GM10248 (cell line): ENCODE results near the gene SUFU.

Experiments used
- CTCF ChIA-PET: fragments of 300-600 bp; sonication (Branson Sonifier 250); formaldehyde crosslinking; extraction: SDS; loops from one replicate; lab custom pipeline; 2021; ENCODE audit warnings: antibody characterized with exemption; lab: Yijun Ruan, JAX
- POLR2A ChIA-PET: fragments of 350-650 bp; sonication (Branson Sonifier 250); formaldehyde crosslinking; extraction: SDS; loops from one replicate; lab custom pipeline; 2020; ENCODE audit warnings: antibody characterized with exemption; lab: Yijun Ruan, JAX
- DNase-seq: peaks from one replicate; pipeline ENCODE4 v3.0.0; 2012; ENCODE audit errors: extremely low spot score
- TF ChIP-seq, protein P1 (sequence below): IDR thresholded peaks from 2 replicates; pipeline ENCODE4 v1.5.1; 2012; ENCODE audit warnings: mild to moderate bottlenecking, low read depth; ENCODE audit errors: extremely low read depth, missing control alignments, control extremely low read depth

Gene SUFU

DNA sequence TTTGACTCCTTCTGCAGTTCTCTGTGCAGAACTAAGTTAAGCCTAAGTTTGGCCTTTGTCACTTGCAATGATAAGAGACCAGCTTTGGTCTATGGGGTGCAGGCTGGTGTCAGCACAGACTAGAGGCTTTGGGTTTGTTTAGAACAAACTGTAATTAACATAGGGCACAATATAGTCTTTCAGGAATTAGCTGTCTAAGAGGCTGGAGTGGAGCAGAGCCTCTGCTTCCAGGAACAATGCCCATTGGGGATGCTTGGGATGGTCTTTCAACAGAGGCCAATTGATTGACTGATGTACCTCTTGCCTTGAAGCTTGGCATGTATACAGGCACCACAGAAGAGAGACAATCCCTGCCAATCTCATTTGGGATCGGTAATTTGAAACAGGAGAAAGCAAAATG lies 4.7 kb downstream of the SUFU start:
- CTCF ChIA-PET: interaction anchor here (1.0 to 16.4 kb wide), 6 partner anchors 10 to 110 kb away, joined by 3 to 174 read pairs (median 4); no protein-coding TSS in a partner anchor
- DNase-seq: no peak
- TF ChIP-seq, protein P1, sequence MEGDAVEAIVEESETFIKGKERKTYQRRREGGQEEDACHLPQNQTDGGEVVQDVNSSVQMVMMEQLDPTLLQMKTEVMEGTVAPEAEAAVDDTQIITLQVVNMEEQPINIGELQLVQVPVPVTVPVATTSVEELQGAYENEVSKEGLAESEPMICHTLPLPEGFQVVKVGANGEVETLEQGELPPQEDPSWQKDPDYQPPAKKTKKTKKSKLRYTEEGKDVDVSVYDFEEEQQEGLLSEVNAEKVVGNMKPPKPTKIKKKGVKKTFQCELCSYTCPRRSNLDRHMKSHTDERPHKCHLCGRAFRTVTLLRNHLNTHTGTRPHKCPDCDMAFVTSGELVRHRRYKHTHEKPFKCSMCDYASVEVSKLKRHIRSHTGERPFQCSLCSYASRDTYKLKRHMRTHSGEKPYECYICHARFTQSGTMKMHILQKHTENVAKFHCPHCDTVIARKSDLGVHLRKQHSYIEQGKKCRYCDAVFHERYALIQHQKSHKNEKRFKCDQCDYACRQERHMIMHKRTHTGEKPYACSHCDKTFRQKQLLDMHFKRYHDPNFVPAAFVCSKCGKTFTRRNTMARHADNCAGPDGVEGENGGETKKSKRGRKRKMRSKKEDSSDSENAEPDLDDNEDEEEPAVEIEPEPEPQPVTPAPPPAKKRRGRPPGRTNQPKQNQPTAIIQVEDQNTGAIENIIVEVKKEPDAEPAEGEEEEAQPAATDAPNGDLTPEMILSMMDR: no peak
- POLR2A ChIA-PET: no interaction called here

DNA sequence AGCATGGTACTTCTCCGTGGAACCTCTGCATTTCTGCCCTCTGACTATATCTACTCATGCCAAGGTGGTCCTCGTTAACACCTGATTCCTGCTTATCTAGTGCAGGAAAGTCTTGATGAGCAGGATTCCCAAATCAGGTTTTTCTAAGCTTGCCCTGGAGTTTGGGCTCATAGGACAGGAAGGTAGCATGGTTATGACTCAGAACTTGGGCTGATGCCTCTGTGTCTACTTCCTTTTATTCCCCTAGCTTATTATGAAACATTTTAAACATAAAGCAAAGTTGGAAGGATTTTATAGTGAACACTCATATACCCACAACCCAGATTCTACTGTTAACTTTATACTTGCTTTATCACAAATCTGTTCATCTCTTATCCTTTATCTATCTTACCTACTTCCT lies 5.6 kb downstream of the SUFU start:
- CTCF ChIA-PET: interaction anchor here (0.8 to 16.4 kb wide), 7 partner anchors 9 to 110 kb away, joined by 3 to 174 read pairs (median 4); no protein-coding TSS in a partner anchor

DNA sequence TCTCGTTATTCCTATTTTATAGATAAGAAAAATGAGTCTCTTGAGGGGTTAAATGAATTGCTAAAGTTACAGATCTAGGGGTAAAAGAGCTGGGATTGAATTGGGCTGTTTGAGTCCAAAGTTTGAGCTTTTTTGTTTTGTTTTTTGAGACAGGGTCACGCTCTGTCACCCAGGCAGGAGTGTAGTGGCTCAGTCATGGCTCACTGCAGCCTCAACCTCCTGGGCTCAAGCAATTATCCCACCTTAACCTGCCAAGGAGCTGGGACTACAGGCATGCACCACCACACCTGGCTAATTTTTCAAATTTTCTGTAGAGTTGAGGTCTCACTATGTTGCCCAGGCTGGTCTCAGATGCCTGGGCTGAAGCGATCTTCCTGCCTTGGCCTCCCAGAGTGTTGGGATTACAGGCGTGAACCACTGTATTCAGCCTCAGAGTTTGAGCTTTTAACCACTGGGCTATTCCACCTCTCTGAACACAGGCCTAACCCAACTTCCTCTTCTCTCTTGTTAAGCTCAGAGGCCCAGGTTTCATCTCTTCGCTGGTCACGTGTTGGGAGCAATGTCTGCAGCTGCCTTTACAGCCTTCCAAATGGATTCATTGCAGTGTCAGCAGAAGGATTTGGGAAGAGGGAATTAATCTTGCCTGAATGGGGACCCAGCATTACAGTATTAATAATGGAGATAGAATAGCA lies 8.0 kb downstream of the SUFU start:
- ChIA-PET CTCF (interaction anchor here (0.7 to 16.4 kb wide), 12 partner anchors 8 to 283 kb away, joined by 3 to 174 read pairs (median 4); partner anchors contain the start of genes ACTR1A and SUFU), POLR2A (interaction anchor here (0.5 to 1.0 kb wide), 2 partner anchors 24 to 61 kb away, joined by 4 to 6 read pairs; partner anchors contain the start of gene C10orf95)
- DNase-seq: peak; percentile 66
- TF ChIP-seq, protein P1: no peak

More for the DNA sequence above, 5.6 kb downstream of the SUFU start:
- no peak for DNase-seq
- TF ChIP-seq, protein P1: no peak
- POLR2A ChIA-PET: no interaction called here

DNA sequence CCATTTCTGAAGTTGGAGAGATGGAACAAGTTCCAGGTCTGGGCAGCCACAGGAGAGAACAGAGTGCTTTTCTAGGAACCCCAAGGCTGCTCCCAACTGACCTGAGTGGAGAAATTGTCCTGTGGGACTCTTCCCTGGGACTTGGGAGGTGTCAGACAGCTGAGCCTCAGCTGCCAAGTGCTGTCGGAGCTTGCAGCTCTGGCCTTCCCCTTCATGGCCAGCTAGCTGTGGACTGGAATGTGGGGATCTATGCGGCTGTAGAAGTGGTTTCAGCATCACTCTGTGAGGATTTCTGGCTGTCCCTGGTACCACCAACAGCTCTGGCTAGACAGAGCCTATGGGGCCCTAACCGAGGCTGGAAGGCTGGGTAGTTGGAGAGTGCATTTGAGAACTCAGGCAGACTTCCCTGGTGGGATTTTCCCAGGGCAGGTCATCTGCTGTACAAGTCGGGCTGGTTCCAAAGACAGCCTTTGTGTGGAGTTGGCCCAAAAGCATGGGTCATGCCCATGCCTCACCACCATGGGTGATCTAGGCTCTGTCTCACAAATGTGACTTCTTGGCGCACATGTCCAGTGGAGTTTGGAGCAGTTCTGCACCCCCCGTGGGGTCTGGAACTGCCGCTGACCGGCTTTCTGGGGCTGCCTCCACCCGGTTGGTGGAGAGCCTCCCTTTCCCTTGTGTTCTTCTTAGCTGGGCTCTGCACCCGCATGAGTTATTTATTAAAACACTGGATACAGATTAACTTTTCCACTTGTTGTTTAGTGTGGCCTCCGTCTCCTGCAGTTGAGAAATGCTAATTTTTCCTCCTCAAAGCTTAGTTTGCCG lies 10.9 kb downstream of the SUFU start:
- POLR2A ChIA-PET: no interaction called here
- TF ChIP-seq, protein P1: no peak
- DNase-seq: no peak
- CTCF ChIA-PET: interaction anchor here (2.2 to 4.6 kb wide), 2 partner anchors 11 to 69 kb away, joined by 7 to 20 read pairs; partner anchors contain the start of genes ACTR1A and SUFU

DNA sequence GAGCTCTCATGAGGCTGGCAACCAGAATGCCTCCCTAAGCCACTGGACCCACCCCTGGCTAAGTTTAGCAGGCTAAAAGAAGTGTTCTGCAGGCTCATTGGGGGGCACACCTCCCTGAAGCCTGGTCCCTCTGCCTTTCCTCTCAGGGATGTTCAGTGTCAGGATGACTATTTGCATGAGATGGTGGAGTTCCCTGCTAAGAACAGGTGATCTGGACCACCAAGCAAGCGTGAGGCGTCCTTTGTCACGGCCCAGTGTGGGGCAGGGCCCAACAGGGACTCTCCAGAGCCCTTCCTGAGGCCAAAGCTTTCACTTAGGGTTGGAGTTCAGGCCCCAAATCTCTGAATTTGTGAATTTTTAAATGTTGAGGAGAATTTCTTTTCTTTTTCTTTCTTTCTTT lies 12.0 kb downstream of the SUFU start:
- ChIA-PET CTCF (interaction anchor here (3.4 to 4.6 kb wide), 2 partner anchors 12 to 68 kb away, joined by 16 to 20 read pairs; partner anchors contain the start of genes ACTR1A and SUFU), POLR2A (no interaction called here)
- TF ChIP-seq, protein P1: no peak
- DNase-seq: no peak

DNA sequence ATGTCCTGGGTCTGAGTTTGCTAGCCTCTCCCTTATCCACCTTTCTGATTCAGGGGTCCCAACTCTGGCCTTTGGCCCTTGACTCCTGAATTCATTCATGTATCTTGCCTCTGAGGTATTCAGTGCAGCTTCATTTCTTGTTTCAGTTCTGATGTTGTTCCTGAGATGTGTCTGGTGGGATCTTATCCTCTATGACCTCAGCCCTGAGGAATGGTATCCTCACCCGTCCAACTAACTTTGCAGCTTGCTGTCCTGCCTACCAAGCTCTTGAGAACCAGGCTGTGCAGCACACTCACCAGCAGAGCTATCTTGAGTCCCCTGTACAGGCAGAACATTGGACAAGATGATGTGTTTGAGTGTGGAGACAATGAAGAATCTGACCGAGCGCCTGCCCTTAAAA lies 13.8 kb downstream of the SUFU start:
- POLR2A ChIA-PET: no interaction called here
- CTCF ChIA-PET: interaction anchor here (0.8 to 4.6 kb wide), 4 partner anchors 11 to 66 kb away, joined by 3 to 20 read pairs (median 10); partner anchors contain the start of genes ACTR1A and SUFU
- no peak for DNase-seq
- TF ChIP-seq, protein P1: no peak
